NCI-H128 (cell line): ENCODE measurements around the gene KCNK15.

Source experiments
- DNase-seq: peaks from one replicate; lab custom pipeline; 2025; ENCODE audit not compliant: unreplicated experiment; lab: John Stamatoyannopoulos, UW

Gene KCNK15

DNA sequence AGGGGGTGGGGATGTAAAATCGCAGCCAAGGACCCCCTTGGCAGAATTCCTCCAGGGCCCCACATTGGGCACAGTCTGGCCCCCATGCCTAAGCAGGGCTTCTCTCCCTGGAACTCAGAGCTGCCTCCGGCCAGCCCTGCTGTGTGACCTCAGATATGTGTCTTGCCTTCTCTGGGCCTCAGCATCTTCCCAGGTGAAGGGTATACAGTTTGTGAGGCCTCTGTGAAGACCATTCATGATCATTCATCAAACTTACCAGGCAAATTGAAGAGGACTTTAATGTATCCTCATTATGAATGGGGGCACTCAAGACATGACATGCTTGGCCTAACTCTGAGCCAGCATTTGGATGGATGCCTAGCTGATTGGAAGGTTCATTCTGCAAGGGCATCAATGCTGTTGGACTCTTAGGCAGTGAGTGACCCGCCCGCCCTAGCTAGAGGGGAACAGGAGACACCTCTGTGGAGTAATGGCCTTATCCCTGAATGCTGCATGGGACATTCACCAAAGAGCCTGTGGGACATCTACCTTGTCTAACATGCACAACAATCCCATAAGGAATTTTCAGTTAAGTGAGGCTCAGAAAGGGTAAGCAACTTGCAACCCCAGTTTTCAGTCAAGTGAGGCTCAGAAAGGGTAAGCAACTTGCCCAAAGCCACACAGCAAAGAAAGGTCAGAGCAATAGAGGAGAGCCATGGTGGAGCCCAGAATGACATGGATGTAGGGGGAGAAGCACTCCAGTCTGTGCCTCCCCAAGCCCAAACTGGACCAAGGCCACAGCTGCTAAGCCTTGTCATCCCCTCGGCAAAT, 30.0 kb upstream of the KCNK15 start:
- DNase-seq = no peak

DNA sequence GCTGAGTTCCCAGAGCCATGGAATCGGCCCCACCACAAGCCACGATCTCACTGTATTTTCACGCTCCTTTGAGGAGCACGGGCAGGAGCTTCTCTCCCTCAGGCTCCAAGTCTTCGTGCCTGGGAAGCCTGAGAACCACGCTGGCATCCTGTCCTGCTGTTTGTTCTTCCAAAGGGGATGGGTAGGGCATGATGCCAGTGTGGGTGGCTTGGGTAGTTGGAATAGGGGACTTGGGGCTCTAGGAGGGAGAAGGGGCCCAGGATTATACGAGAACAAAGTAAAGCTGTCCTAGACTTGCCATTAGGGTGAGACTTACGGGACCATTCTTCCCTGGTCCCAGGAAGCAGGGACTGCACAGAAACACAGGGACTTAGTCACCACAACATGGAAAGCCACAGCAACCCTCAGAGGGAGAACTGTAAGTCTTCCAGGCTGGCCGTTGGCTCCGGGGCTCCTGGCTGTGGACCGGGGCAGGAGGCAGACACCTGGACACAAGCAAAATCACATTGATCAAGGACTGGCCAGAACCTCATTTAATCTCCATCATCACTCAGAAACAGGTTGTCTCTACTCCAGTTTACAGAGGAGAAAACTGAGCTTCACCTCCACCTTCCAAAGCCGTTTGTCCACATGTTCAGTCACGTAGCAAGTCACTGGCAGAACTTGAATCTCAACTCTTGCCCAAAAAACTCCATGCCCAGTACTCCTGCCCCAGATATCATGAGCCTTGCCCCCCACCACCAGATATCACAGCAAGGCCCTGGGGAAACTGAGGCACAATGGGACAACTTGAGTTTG, 29.2 kb upstream of the KCNK15 start:
- no peak for DNase-seq

DNA sequence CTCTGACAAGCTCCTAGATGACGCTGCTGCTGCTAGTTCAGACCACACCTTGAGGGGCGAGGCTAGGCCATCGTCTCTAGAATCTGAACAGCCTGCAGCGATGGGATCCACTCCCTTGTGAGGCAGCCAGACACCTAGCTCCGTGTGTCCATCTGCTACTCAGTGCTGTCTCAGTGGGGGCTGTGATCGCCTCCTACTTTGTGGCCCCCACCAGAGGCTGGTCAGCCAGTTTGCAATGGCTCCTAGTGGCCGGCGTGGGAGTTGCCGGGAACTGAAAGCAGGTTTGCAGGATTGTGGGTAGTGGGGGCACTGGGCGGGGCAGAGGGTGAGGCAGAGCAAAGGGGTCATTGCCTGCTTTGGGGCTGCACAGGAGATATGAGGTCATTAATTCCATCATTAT, 27.7 kb upstream of the KCNK15 start:
- no peak for DNase-seq

- no peak for DNase-seq
Observed at GRCh38 chr20:44719841-44720240, 25.8 kb upstream of the KCNK15 start.

DNA sequence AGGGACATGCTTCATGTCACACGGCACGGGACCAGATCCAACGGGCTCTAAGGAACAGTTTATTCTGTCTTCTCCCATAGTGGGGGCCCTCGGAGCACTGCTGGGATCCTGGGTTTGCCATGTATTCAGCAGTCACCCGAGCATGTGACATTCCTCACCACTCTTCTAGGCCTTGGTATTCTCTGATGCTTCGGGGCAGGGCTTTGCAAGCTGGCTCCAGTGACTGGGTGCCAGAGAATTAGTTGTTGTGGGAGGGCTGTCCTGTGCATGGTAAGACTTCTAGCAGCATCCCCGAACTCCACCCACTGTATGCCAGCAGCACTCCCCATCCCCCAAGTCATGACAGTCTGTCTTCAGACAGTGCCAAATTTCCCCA, 25.1 kb upstream of the KCNK15 start:
- no peak for DNase-seq

DNA sequence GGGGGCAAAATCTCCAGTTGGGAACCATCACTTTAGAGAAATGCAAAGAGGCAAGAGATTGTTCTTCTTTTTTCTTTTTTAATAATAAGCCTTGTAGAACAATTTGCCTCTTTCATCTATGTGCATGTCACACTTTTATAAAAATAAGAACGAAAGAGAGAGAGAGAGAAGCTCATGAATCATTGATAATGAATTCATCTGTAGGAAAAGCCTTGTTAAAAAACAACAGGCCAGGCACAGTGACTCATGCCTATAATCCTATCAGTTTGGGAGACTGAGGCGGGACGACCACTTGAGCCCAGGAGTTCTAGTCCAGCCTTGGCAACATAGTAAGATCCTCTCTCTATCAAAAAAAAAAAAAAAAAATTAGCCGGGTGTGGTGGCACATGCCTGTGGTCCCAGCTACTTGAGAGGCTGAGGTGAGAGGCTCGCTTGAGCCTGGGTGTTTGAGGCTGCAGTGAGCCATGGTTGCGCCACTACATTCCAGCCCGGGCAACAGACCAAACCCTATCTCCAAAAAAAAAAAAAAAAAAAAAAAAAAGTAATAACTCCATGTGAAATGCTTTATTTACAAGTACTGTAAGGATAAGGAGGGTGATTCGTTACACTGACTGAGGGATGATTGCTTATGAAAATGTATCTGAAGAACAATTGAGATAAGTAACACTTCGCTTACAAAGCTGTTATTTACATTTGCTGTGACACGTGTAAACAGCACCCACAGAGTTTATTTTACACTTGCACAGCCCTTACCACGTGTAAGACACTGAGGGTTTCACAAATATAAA, 24.5 kb upstream of the KCNK15 start:
- no peak for DNase-seq

GRCh38 chr20:44721785-44722054, 23.9 kb upstream of the KCNK15 start:
- DNase-seq = no peak

DNA sequence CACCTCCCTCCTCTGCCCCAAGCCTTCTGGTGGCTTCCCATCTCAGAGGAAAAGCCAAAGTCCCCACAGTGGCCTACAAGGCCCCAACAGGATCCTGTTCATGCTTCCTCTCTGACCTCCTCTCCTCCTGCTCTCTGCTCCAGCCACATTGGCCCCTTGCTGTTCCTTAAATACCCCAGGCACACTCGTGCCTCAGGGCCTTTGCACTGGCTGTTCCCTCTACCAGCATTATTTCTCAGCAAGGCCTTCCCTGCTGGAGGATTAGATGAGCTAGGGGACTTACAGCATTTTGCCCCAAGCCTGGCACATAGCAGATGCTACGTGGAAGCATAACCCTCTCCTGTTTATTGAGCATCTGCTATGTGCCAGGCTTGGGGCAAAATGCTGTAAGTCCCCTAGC, 22.7 kb upstream of the KCNK15 start:
- no peak for DNase-seq

- DNase-seq = no peak
Observed at GRCh38 chr20:44723391-44723790, 22.3 kb upstream of the KCNK15 start.

DNA sequence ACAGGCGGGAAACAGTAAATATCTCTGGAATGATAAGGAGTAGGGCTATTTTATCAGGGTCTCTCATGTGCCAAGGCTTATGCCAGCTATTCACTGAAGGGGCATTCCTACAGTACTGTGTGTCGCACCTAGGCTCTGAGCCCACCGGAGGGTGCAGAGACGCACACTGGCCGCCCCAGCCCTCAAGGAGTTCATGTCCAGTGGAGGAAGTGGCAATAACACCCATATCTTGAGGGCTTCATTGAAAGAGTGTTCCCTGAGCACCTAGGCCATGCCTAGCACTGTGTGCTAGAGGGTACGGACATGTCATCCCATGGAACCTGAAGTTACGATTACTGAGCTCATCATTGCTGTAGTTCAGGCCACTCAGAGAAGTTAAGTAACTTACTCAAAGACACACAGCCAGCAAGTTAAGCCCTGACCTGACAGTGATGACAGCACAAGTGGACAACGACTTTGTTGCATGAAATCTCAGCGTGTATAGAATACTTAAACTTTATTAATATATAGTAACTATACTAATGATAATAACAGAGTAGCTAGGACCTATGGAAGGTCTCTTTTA, 21.8 kb upstream of the KCNK15 start:
- DNase-seq = no peak

DNA sequence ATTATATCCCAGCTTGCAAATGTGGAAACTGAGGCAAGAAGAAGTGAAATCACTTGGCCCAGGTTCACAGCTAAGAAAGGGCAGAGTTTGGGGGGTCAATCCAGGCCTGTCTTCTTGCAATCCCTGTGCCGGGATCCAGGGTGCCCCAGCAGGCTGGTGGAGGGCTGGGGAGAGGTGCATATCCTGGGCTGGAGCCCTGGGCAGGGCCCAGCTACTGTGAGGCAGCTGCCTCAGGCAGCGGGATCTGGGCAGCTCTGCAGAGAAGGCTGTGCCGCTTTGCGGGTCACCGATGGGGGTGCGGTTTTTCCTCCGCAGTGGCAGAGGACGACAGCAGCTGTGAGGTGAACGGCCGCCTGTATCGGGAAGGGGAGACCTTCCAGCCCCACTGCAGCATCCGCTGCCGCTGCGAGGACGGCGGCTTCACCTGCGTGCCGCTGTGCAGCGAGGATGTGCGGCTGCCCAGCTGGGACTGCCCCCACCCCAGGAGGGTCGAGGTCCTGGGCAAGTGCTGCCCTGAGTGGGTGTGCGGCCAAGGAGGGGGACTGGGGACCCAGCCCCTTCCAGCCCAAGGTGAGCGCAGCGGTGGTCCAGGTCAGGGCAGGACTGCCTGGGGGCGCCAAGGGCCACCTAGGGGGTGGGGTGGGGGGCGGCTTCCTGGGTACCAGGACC, 21.1 kb upstream of the KCNK15 start:
- no peak for DNase-seq

DNA sequence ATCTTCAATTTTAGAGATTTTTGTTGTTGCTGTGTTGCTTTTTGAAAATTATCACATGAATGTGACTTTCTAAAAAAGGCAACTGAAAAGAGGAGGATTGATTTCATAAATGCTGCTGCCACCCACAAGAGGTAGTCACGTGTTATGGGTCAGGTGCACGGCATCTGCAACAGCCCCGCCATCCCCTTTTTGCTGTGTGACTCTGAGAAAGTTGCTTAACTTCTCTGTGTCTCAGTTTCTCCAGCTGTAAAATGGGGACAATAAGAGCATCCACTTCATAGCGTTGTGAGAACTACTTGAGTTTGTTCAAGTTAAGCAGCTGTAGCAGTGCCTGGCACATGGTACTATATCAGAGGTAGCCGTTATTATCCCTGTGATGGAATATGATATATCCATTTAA, 19.8 kb upstream of the KCNK15 start:
- DNase-seq = no peak

DNA sequence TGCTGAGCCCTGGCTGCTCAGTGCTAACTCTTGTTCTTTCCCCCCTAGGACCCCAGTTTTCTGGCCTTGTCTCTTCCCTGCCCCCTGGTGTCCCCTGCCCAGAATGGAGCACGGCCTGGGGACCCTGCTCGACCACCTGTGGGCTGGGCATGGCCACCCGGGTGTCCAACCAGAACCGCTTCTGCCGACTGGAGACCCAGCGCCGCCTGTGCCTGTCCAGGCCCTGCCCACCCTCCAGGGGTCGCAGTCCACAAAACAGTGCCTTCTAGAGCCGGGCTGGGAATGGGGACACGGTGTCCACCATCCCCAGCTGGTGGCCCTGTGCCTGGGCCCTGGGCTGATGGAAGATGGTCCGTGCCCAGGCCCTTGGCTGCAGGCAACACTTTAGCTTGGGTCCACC, 18.6 kb upstream of the KCNK15 start:
- DNase-seq = no peak

DNA sequence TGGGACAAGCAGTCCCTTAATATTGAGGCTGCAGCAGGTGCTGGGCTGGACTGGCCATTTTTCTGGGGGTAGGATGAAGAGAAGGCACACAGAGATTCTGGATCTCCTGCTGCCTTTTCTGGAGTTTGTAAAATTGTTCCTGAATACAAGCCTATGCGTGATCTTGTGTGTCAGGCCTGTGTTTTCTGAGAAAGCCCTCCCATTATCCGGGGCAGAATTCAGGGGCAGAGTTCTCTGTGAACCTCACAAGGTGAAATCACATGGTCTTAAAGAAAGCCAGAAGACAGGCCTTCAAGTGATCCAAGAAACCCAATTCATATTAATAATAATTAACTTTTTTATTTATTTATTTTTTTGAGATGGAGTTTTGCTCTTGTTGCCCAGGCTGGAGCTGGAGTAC, 18.0 kb upstream of the KCNK15 start:
- no peak for DNase-seq

GRCh38 chr20:44728801-44729443, 16.7 kb upstream of the KCNK15 start:
- DNase-seq = peak; percentile 71

DNA sequence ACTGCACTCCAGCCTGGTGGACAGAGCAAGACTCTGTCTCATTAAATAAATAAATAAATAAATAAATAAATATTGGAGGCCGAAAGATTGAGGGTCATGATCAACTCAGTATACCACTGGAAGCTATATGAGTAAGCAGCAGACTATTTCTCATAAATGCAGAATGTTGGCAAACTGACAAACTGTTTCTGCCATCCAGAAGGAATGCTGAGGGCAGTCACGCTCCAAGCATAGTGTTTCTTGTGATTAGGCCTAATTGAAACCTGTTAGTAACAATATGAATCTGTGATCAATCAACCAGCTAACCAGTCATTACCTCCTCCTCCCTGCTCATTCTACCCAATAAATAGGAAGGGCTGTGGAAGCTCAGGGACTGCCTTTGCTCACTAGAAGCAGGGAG, 15.2 kb upstream of the KCNK15 start:
- no peak for DNase-seq

DNA sequence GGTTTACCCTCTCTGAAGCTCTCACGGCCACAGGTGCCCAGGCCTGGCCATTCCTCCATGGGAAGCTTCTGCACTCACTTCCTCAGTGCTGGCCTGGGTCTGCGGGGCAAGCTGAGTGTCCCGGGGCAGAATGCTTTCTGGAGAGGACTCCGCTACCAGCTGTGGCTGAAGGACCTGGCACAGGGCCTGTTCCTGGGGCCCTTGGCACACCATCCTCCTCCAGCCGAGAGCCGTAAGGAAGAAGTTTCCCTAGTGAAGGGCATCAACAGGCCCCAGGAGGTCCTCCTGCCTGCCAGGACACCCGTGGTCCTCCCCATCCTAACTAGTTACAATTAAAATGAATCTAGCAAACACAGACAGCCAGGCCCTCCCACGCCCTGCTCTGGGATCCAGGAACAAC, 14.0 kb upstream of the KCNK15 start:
- DNase-seq = no peak

GRCh38 chr20:44732327-44732726, 13.3 kb upstream of the KCNK15 start:
- DNase-seq = no peak

GRCh38 chr20:44733341-44734069, 12.2 kb upstream of the KCNK15 start:
- DNase-seq = peak; percentile 13

GRCh38 chr20:44734938-44735337, 10.7 kb upstream of the KCNK15 start:
- no peak for DNase-seq
